ENCODE measurements around the gene TMEM92.

Gene TMEM92

DNA sequence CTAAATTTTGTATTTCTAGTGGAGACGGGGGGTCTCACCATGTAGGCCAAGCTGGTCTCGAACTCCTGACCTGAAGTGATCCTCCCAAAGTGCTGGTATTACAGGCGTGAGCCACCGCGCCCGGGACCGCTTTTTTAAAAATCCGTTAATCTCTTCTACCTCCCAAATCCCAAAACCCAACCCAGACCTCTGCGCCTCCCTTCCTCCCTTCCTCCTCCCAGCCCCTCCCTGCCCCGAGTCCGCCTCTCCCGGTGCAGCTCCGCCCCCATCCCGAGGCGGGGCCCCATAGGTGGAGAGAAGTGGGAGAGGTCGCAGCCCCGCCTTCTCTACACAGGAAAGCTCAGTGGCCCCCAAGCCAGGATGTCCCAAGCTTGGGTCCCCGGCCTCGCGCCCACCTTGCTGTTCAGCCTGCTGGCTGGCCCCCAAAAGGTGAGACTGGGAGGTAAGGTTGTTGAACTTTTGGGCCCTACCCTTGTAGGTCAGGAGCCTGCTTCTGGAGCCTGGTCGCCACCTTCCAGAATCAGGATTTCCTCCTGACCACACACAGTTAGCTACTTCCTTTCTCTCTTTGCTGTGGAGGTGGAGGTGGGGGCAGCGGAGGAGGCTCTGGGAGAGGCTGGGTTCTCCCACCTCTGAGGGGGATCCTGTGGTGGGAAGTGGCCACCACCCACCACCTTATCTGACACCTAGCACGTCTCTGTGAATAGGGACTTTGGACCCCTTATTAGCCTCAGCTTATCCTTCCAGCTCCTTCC is at the start of gene TMEM92:
TMEM92 (plus strand) TSS at position 325 of the 755 bp plus-strand sequence; CDS start at position 361, 36 bp downstream.
- in situ Hi-C loops (cut with HindIII; ENCODE audit: low pct_ligation_motif_present, low sequenced_read_pairs): no loop called here
- DNase-seq: no peak
- TF ChIP-seq, protein P1, sequence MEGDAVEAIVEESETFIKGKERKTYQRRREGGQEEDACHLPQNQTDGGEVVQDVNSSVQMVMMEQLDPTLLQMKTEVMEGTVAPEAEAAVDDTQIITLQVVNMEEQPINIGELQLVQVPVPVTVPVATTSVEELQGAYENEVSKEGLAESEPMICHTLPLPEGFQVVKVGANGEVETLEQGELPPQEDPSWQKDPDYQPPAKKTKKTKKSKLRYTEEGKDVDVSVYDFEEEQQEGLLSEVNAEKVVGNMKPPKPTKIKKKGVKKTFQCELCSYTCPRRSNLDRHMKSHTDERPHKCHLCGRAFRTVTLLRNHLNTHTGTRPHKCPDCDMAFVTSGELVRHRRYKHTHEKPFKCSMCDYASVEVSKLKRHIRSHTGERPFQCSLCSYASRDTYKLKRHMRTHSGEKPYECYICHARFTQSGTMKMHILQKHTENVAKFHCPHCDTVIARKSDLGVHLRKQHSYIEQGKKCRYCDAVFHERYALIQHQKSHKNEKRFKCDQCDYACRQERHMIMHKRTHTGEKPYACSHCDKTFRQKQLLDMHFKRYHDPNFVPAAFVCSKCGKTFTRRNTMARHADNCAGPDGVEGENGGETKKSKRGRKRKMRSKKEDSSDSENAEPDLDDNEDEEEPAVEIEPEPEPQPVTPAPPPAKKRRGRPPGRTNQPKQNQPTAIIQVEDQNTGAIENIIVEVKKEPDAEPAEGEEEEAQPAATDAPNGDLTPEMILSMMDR (IDR thresholded peaks at IDR 0.05; ENCODE audit: low read depth, low read length, missing control alignments): no peak
- H3K4me3 ChIP-seq (ENCODE audit: low read depth, low read length): peak within 1 kb of the TSS; percentile 60
- H3K36me3 ChIP-seq (replicated peaks): no peaks in the 10 kb centered on the region
- peak within 1 kb of the TSS; percentile 56 for H3K27ac ChIP-seq
- no peaks in the 10 kb centered on the region for H3K27me3 ChIP-seq (replicated peaks)

DNA sequence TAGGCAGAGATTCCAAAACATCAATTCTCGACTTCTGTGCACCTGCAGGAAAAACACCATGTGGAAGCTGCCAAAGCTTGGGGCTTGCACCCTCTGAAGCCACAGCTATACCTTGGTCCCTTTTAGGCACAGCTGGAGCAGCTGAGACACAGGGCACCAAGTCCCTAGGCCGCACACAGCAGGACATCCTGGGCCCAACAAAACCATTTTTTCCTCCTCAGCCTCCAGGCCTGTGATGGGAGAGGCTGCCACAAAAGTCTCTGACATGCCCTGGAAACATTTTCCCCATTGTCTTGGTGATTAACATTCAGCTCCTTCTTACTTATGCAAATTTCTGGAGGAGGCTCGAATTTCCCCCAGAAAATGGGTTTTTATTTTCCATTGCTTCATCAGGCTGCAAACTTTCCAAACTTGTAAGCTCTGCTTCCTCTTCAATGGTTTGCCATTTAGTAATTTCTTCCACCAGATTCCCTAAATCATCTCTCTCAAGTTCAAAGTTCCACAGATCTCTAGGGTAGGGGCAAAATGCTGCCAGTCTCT is 48.5 kb upstream of the TMEM92 start:
- DNase-seq: no peak
- TF ChIP-seq, protein P1 (IDR thresholded peaks at IDR 0.05; ENCODE audit: low read depth, low read length, missing control alignments): no peak
- H3K36me3 ChIP-seq (replicated peaks): no peaks in the 10 kb centered on the region
- no peak overlapping the region for H3K27ac ChIP-seq
- no peak overlapping the region for H3K4me3 ChIP-seq (ENCODE audit: low read depth, low read length)
- in situ Hi-C loops (cut with HindIII; ENCODE audit: low pct_ligation_motif_present, low sequenced_read_pairs): no loop called here
- H3K27me3 ChIP-seq (replicated peaks): no peaks in the 10 kb centered on the region

DNA sequence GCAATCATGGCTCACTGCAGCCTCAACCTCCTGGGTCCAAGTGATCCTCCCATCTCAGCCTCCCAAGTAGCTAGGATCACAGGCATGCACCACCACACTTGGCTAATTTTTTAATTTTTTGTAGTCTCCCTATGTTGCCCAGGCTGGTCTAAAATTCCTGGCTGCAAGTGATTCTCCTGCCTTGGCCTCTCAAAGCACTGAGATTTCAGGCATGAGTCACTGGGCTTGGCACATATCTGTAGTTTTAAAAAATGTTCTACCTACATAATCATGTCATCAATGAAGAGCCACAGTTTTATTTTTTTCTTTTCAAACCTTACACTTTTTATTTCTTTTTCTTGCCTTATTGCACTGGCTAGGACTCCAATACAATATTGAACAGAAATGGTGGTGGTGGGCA is 39.7 kb upstream of the TMEM92 start:
- TF ChIP-seq, protein P1 (IDR thresholded peaks at IDR 0.05; ENCODE audit: low read depth, low read length, missing control alignments): no peak
- in situ Hi-C loops (cut with HindIII; ENCODE audit: low pct_ligation_motif_present, low sequenced_read_pairs): no loop called here
- H3K4me3 ChIP-seq (ENCODE audit: low read depth, low read length): no peak overlapping the region
- no peaks in the 10 kb centered on the region for H3K36me3 ChIP-seq (replicated peaks)
- no peak for DNase-seq
- no peak overlapping the region for H3K27ac ChIP-seq
- H3K27me3 ChIP-seq (replicated peaks): no peaks in the 10 kb centered on the region

DNA sequence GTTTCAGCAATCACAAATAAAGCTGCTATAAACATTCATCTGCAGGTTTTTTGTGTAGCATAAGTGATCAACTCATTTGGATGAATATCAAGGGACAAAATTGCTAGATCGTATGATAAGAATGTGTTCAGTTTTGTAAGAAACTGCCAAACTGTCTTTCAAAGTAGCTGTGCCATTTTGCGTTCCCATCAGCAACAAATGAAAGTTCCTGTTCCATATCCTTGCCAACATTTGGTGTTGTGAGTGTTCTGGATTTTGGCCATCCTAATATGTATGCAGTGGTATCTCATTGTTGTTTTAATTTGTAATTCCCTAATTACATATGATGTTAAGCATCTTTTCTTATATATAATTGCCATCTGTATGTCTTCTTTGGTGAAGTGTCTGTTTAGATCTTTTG is 36.4 kb upstream of the TMEM92 start:
- in situ Hi-C loops (cut with HindIII; ENCODE audit: low pct_ligation_motif_present, low sequenced_read_pairs): no loop called here
- Histone ChIP-seq H3K36me3 (replicated peaks) (no peaks in the 10 kb centered on the region), H3K27ac (no peak overlapping the region), H3K27me3 (replicated peaks) (no peaks in the 10 kb centered on the region), H3K4me3 (ENCODE audit: low read depth, low read length) (no peak overlapping the region)
- TF ChIP-seq, protein P1 (IDR thresholded peaks at IDR 0.05; ENCODE audit: low read depth, low read length, missing control alignments): no peak
- DNase-seq: no peak

DNA sequence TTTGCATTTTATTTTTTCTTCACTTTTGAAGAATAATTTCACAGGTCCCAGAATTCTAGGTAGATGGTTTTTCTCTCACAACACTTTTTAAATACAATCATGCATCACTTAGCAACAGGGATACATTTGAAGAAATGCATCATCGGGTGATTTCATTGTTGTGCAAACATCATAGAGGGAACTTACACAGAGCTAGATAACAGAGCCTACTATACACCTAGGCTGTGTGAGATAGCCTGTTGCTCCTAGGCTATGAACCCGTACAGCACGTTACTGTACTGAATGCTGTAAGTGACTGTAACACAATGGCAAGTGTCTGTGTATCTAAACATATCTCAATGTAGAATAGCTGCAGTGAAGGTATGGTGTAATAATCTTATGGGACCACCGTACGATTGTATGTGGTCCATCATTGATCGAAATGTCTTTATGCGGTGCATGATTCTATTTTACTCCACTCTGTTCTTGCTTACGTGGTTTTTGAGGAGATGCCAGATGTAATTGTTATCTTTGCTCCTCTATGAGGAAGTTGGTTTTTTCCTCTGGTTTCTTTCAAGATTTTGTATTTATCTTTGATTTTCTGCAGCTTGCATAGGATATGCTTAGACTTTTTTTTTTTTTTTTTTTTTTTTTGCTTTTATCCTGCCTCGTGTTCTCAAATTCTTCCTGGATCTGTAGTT is 35.5 kb upstream of the TMEM92 start:
- TF ChIP-seq, protein P1 (IDR thresholded peaks at IDR 0.05; ENCODE audit: low read depth, low read length, missing control alignments): no peak
- no peak overlapping the region for H3K27ac ChIP-seq
- in situ Hi-C loops (cut with HindIII; ENCODE audit: low pct_ligation_motif_present, low sequenced_read_pairs): no loop called here
- peak; percentile 32 for DNase-seq
- no peaks in the 10 kb centered on the region for H3K27me3 ChIP-seq (replicated peaks)
- H3K36me3 ChIP-seq (replicated peaks): no peaks in the 10 kb centered on the region
- H3K4me3 ChIP-seq (ENCODE audit: low read depth, low read length): no peak overlapping the region

All from brain microvascular endothelial cell (primary cell).